ENCODE measurements around the gene ITPK1.
A peak's percentile ranks its signal among the peaks of the same experiment; 100 is the strongest.

ITPK1 gene

GRCh38 chr14:93005135-93005813 lies 110.5 kb downstream of the ITPK1 start:
- no peak for DNase-seq

DNA sequence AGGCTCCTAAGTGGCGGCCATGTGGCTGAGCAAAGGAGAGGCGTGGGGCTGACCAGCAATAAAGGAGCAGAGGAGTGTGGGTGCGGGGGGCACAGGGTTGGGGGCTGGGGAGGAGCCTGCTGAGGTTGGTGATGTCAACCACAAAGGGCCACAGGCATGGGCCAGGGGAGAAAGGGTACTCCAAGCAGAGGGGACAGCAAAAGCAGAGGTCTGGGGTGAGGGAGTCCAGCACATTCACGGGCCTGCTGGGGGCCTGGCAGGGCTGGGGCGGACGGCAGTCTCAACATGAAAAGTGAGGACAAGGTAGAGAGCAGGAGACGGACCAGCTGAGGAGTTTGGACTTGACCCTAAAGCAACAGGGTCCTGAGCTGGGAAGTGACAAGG lies 111.0 kb downstream of the ITPK1 start:
- no peak for DNase-seq

DNA sequence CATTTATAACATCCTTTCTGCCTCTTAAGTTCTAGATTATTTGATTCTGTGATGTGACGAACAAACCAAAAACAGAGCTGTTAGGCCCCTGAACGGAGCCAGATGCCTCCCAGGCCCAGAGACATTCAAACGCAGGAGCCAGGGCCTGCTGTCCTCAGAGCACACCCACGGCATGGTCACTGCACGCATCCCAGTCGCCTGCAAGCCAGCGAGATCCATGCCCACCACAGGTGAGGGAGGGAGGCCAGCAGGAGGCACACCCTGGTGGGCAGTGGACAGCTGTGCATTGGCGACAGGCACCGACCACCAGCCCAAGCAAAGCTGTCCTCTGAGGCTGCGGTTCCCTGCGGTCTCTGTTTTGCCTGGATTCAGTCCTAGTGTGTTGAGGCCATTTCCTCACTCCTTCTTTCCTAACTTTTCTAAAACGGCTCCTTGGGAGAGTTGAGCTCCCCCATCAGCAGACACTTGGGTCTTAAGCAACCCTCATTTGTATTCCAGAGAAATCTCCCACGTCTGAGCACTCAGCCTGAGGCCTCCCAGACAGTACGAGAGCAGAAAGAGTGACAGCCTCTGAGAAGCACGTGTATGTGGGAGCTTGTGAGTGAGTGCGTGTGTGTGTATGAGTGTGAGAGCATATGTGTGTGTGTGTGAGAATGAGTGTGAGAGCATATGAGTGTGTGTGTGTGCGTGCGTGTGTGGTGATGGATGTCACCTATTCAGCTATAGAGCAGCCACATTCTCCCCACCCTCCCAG lies 111.6 kb downstream of the ITPK1 start:
- no peak for DNase-seq

DNA sequence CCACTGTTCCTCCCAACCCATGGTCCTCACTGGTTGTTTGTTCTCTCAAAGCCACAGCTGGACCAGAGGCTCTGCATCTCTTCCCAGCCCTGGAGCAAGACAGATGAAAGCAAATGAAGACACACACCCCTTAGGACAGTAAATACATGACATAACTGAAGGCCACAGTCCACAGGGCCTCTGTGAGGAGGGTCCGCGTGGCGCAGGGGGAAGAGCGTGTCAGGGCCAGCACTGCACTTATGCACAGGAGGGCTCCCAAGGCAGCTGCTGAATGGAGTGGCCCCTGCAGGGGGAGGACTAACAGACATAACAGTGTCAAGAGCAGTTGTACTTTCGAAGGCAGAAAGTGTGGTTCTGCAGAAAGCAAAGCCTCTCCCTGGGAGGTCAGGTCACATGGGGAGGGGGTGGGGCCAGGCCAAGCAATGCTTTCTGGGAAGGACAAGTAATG lies 112.8 kb downstream of the ITPK1 start:
- DNase-seq = no peak

GRCh38 chr14:93002049-93002448 lies 113.7 kb downstream of the ITPK1 start:
- DNase-seq = no peak

DNA sequence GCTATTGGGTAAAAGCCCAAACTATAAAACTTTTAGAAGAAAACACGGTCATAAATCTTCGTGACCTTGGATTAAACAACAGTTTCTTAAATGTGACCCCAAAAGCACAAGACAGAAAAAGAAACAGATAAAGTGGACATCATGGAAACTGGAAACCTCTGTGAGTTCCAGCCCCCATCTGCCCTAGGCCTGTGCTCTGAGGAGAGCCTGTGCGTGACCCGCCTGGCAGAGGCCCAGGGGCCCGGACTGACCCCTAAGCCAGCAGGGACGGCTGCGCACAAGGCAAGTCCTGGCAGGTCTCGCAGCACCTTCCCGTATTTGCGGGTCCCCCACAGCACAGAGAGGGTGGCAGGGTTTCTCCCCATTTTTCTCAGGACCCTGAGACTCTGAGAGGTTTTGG lies 116.8 kb downstream of the ITPK1 start:
- DNase-seq = no peak

- DNase-seq = no peak
Measured at GRCh38 chr14:92997343-92998061, 118.2 kb downstream of the ITPK1 start.

DNA sequence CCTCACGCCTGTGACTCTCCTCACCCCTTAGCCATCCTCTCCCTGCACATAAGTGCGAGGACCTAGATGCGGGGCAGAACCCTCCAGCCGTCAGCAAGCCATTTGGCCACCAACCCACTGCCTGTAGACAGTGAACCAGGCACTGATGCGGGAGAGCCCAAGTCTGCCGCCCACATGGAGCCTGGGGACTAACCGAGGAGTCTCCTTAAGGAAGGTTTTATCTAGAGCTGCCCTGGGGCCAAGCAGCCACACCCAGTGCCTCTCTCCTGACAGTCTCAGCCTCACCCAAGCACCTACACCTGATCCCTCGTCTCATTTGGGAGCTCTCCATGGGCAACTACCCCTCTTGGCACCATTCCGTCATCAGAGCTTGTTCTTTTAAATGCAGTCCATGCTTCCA lies 120.1 kb downstream of the ITPK1 start:
- DNase-seq = no peak

DNA sequence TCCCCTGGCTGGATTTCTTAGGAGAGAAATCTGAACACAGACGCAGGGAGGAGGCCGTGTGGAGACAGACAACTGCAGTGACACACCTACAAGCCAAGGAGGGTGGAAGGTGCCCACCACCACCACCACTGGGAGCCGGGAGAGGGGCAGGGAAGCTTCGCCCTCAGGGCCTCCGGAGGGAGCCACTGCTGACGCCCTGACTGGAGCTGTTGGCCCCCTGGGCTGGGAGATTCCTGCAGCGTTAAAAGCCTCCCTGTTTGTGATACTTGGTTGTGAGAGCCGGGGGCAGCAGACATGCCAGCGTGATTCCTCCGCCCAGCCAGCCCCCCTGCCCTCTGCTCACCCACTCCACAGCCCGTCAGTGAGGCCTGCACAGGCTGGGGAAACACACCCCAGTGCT lies 120.8 kb downstream of the ITPK1 start:
- DNase-seq = no peak

- no peak for DNase-seq
Measured at GRCh38 chr14:92994131-92994676, 121.5 kb downstream of the ITPK1 start.

DNA sequence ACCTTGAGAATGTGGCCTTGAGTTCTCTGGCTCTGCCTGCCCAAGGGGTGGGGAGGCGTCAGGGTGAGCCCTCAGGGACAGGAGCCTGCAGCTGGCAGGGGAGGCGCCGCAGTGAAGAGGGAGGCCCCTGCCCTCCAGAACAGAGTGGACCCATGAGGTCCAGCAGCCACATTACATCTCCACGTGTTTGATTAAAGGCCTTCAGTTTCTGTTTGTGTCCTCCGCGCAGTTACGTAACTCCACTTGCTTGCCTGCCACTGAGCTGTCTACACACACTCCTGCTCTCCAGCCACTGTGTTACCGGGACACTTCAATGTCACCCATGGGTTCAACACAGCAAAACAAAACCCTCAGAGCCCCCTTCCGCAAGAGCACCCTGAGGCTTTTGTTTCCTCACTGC lies 122.4 kb downstream of the ITPK1 start:
- DNase-seq = no peak

- no peak for DNase-seq
Measured at GRCh38 chr14:92991536-92991935, 124.2 kb downstream of the ITPK1 start.

GRCh38 chr14:92990456-92991430 lies 125.0 kb downstream of the ITPK1 start:
- DNase-seq = peak; percentile 64

GRCh38 chr14:92988786-92989755 lies 126.7 kb downstream of the ITPK1 start:
- DNase-seq = peak; percentile 92

GRCh38 chr14:92987713-92988510 lies 127.8 kb downstream of the ITPK1 start:
- DNase-seq = peak; percentile 55

GRCh38 chr14:92987148-92987570 lies 128.6 kb downstream of the ITPK1 start:
- DNase-seq = no peak

GRCh38 chr14:92986254-92987147 lies 129.2 kb downstream of the ITPK1 start:
- peak; percentile 5 for DNase-seq

DNA sequence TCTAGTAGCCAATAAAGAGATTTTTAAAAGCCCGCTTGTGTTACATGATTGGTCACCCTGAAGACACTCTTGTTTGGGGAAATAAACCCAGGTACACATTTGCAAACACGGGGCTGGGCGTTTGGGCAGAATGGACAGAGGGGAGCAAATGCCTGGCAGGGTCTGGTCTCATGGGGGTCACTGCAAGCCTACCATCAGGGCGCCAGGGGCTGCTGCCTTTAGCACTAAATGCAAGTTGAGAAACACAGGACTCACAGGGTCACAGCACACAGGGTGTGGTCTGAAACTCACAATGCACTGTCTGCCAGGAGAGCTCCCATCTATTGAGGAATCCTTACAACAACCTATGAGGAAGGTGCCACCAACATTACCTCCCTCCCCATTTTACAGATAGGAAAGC lies 130.2 kb downstream of the ITPK1 start:
- DNase-seq = no peak

- DNase-seq = no peak
Measured at GRCh38 chr14:92984896-92985295, 130.8 kb downstream of the ITPK1 start.
